Endodermal cell (in vitro differentiated cells): ENCODE measurements around the gene CD300LG. TPM values are rescaled to one million over a fixed set of nuclear protein-coding genes. Genes with fewer than 3 reads are reported as not detected.
A peak's percentile ranks its signal among the peaks of the same experiment; 100 is the strongest.

Experiments
- DNase-seq: peaks from one replicate; pipeline ENCODE4 v3.0.0-alpha.2; 2017
- H3K27ac ChIP-seq: 2 replicates; pipeline ENCODE4 v1.5.1; 2013; ENCODE audit warnings: mild to moderate bottlenecking, low read depth, low read length, moderate library complexity
- H3K27me3 ChIP-seq: 2 replicates; pipeline ENCODE4 v1.6.1; 2013; ENCODE audit warnings: mild to moderate bottlenecking, low read length, moderate library complexity; ENCODE audit not compliant: insufficient read depth, control insufficient read depth, poor library complexity, severe bottlenecking
- H3K36me3 ChIP-seq: 2 replicates; pipeline ENCODE4 v1.7.0; 2013; ENCODE audit warnings: mild to moderate bottlenecking, low read length, moderate library complexity; ENCODE audit not compliant: control insufficient read depth, insufficient read depth
- H3K4me1 ChIP-seq: one replicate; pipeline ENCODE4 v1.7.0; 2013; ENCODE audit warnings: low read length; ENCODE audit not compliant: control insufficient read depth, insufficient read depth
- H3K4me3 ChIP-seq: 2 replicates; pipeline ENCODE4 v1.5.1; 2013; ENCODE audit warnings: mild to moderate bottlenecking, low read length, moderate library complexity
- H3K9ac ChIP-seq: 2 replicates; pipeline ENCODE4 v1.6.1; 2013; ENCODE audit warnings: mild to moderate bottlenecking, low read length, moderate library complexity; ENCODE audit not compliant: poor library complexity, severe bottlenecking; ENCODE audit errors: extremely low read depth
- H3K9me3 ChIP-seq: 2 replicates; pipeline ENCODE4 v1.6.1; 2013; ENCODE audit warnings: mild to moderate bottlenecking, low read length, moderate library complexity; ENCODE audit not compliant: control insufficient read depth
- H3K27ac Mint-ChIP-seq: 2 replicates; pipeline ENCODE4 v1.8.0; 2020; ENCODE audit warnings: mixed read lengths
- H3K27me3 Mint-ChIP-seq: 2 replicates; pipeline ENCODE4 v1.8.0; 2021; ENCODE audit warnings: mild to moderate bottlenecking, mixed read lengths; ENCODE audit not compliant: insufficient read depth
- H3K36me3 Mint-ChIP-seq: 2 replicates; pipeline ENCODE4 v1.8.0; 2020; ENCODE audit warnings: low read depth, mixed read lengths
- H3K4me1 Mint-ChIP-seq: 2 replicates; pipeline ENCODE4 v1.8.0; 2020; ENCODE audit warnings: mixed read lengths
- H3K4me3 Mint-ChIP-seq: 2 replicates; pipeline ENCODE4 v1.8.0; 2020; ENCODE audit warnings: mild to moderate bottlenecking, moderate library complexity, mixed read lengths
- H3K9me3 Mint-ChIP-seq: 2 replicates; pipeline ENCODE4 v1.8.0; 2020; ENCODE audit warnings: mild to moderate bottlenecking, mixed read lengths
- CTCF ChIP-seq: fragments of 200-600 bp; sonication (generic); conservative IDR thresholded peaks from 2 replicates; pipeline ENCODE4 v1.5.0; 2021; ENCODE audit warnings: antibody characterized with exemption, mild to moderate bottlenecking
- WGBS, 2 experiments: methylation state at CpG; one replicate each; pipeline versions ENCODE4 v1.1.5 to v1.1.7; 2013; ENCODE audit warnings: missing lambda C conversion rate in 2 of 2, mixed read lengths in 1 of 2; ENCODE audit not compliant: insufficient coverage in 1 of 2, insufficient read length in 1 of 2; 5-methylcytosine and 5-hydroxymethylcytosine counted together
- total RNA-seq, 2 donors: library from RNA; stranded (reverse); fragmentation: NEBNext Ultra II Directional in 1 of 2; extraction: Animal tissue kit (Norgen Biotek cat#: 25700) in 1 of 2; gene quantifications; 2 replicates in 1 of 2; 3 replicates in 1 of 2; pipeline ENCODE4 v1.2.1, GENCODE V29; 2021

The CD300LG gene
- total RNA-seq, 2 donors from 2014 or later: not detected

- no peak overlapping the region for H3K27ac ChIP-seq
- peaks cover 17% of the 10 kb centered on the region for H3K9me3 Mint-ChIP-seq
- H3K9ac ChIP-seq: no peak overlapping the region
- H3K27me3 Mint-ChIP-seq: peaks cover under 1% of the 10 kb centered on the region
- H3K4me3 Mint-ChIP-seq: no peak overlapping the region
- no peak for DNase-seq
- no peaks in the 10 kb centered on the region for H3K27me3 ChIP-seq
- H3K4me1 Mint-ChIP-seq: peaks cover 2% of the 10 kb centered on the region
- 100% methylated on average over 1 to 2 of the region's 3 CpGs for WGBS, 2 experiments
- no peaks in the 10 kb centered on the region for H3K36me3 ChIP-seq
- peaks cover 8% of the 10 kb centered on the region for H3K36me3 Mint-ChIP-seq
- H3K4me1 ChIP-seq: no peaks in the 10 kb centered on the region
- H3K4me3 ChIP-seq: no peak overlapping the region
- no peak for TF ChIP-seq CTCF
- H3K27ac Mint-ChIP-seq: no peak overlapping the region
- H3K9me3 ChIP-seq: peaks cover 5% of the 10 kb centered on the region
Observed at GRCh38 chr17:43801844-43802243, 45.1 kb upstream of the CD300LG start.

- no peak overlapping the region for H3K27ac Mint-ChIP-seq
- H3K36me3 ChIP-seq: no peaks in the 10 kb centered on the region
Observed at GRCh38 chr17:43803758-43804157, 43.2 kb upstream of the CD300LG start.

GRCh38 chr17:43805117-43805516 is 41.9 kb upstream of the CD300LG start:
- H3K4me3 Mint-ChIP-seq: no peak overlapping the region
- H3K9me3 Mint-ChIP-seq: no peaks in the 10 kb centered on the region
- H3K9me3 ChIP-seq: no peaks in the 10 kb centered on the region
- H3K4me3 ChIP-seq: no peak overlapping the region
- no peak overlapping the region for H3K27ac Mint-ChIP-seq
- H3K27ac ChIP-seq: no peak overlapping the region
- H3K4me1 ChIP-seq: no peaks in the 10 kb centered on the region
- no peaks in the 10 kb centered on the region for H3K36me3 ChIP-seq
- peaks cover 2% of the 10 kb centered on the region for H3K4me1 Mint-ChIP-seq
- no peak for DNase-seq
- TF ChIP-seq CTCF: no peak
- no peaks in the 10 kb centered on the region for H3K27me3 Mint-ChIP-seq
- no peaks in the 10 kb centered on the region for H3K27me3 ChIP-seq
- no peak overlapping the region for H3K9ac ChIP-seq
- H3K36me3 Mint-ChIP-seq: peaks cover 5% of the 10 kb centered on the region

More at GRCh38 chr17:43803758-43804157, 43.2 kb upstream of the CD300LG start:
- no peak for TF ChIP-seq CTCF
- no peaks in the 10 kb centered on the region for H3K4me1 ChIP-seq
- no peak overlapping the region for H3K9ac ChIP-seq
- H3K36me3 Mint-ChIP-seq: peaks cover 6% of the 10 kb centered on the region
- no peak overlapping the region for H3K4me3 ChIP-seq
- WGBS, 2 experiments: 21 to 63% methylated on average over 1 to 4 of the region's 4 CpGs
- H3K4me1 Mint-ChIP-seq: peaks cover 2% of the 10 kb centered on the region
- H3K27me3 ChIP-seq: no peaks in the 10 kb centered on the region
- H3K4me3 Mint-ChIP-seq: no peak overlapping the region
- peaks cover 4% of the 10 kb centered on the region for H3K9me3 ChIP-seq
- H3K27me3 Mint-ChIP-seq: no peaks in the 10 kb centered on the region
- peaks cover 2% of the 10 kb centered on the region for H3K9me3 Mint-ChIP-seq
- H3K27ac ChIP-seq: no peak overlapping the region
- peak; percentile 70 for DNase-seq
